ENCODE data around the gene EFCAB7. TPM values are rescaled to one million over a fixed set of nuclear protein-coding genes. Genes with fewer than 3 reads are reported as not detected.

EFCAB7 gene
- total RNA-seq: 12.2 TPM

GRCh38 chr1:63522891-63523728, at the start of gene EFCAB7, which contains the start of gene ITGB3BP:
TSS of gene EFCAB7 (plus strand) at chr1:63523525. CDS start at chr1:63525573, 2,048 bp downstream.
TSS of gene ITGB3BP (minus strand) at chr1:63523225. CDS start at chr1:63523133, 92 bp downstream.
- DNase-seq (ENCODE audit: low spot score): peak; percentile 90

- DNase-seq (ENCODE audit: low spot score): no peak
Measured at GRCh38 chr1:63475761-63476160, 47.6 kb upstream of the EFCAB7 start.

- no peak for DNase-seq (ENCODE audit: low spot score)
Measured at GRCh38 chr1:63480057-63480456, 43.3 kb upstream of the EFCAB7 start.

- no peak for DNase-seq (ENCODE audit: low spot score)
Measured at GRCh38 chr1:63486629-63487028, 36.7 kb upstream of the EFCAB7 start.

- DNase-seq (ENCODE audit: low spot score): no peak
Measured at GRCh38 chr1:63487336-63488065, 35.8 kb upstream of the EFCAB7 start.

GRCh38 chr1:63497577-63497976, 25.7 kb upstream of the EFCAB7 start:
- DNase-seq (ENCODE audit: low spot score): no peak

- no peak for DNase-seq (ENCODE audit: low spot score)
Measured at GRCh38 chr1:63498106-63498505, 25.2 kb upstream of the EFCAB7 start.

- no peak for DNase-seq (ENCODE audit: low spot score)
Measured at GRCh38 chr1:63501256-63501655, 22.1 kb upstream of the EFCAB7 start.

GRCh38 chr1:63506782-63507181, 16.5 kb upstream of the EFCAB7 start:
- no peak for DNase-seq (ENCODE audit: low spot score)

GRCh38 chr1:63509718-63510117, 13.6 kb upstream of the EFCAB7 start:
- no peak for DNase-seq (ENCODE audit: low spot score)

- DNase-seq (ENCODE audit: low spot score): no peak
Measured at GRCh38 chr1:63512584-63512983, 10.7 kb upstream of the EFCAB7 start.

GRCh38 chr1:63516629-63517028, 6.7 kb upstream of the EFCAB7 start:
- DNase-seq (ENCODE audit: low spot score): no peak

- no peak for DNase-seq (ENCODE audit: low spot score)
Measured at GRCh38 chr1:63523738-63524137, 413 bp downstream of the EFCAB7 start.

- no peak for DNase-seq (ENCODE audit: low spot score)
Measured at GRCh38 chr1:63524201-63524600, 876 bp downstream of the EFCAB7 start.

GRCh38 chr1:63532727-63533126, 9.4 kb downstream of the EFCAB7 start:
- no peak for DNase-seq (ENCODE audit: low spot score)

GRCh38 chr1:63533931-63534330, 10.6 kb downstream of the EFCAB7 start:
- DNase-seq (ENCODE audit: low spot score): no peak

GRCh38 chr1:63534406-63534805, 11.1 kb downstream of the EFCAB7 start:
- DNase-seq (ENCODE audit: low spot score): no peak

- no peak for DNase-seq (ENCODE audit: low spot score)
Measured at GRCh38 chr1:63537006-63537405, 13.7 kb downstream of the EFCAB7 start.

GRCh38 chr1:63537940-63538339, 14.6 kb downstream of the EFCAB7 start:
- no peak for DNase-seq (ENCODE audit: low spot score)

GRCh38 chr1:63545780-63546179, 22.5 kb downstream of the EFCAB7 start:
- DNase-seq (ENCODE audit: low spot score): no peak

- no peak for DNase-seq (ENCODE audit: low spot score)
Measured at GRCh38 chr1:63547621-63548294, 24.4 kb downstream of the EFCAB7 start.

- no peak for DNase-seq (ENCODE audit: low spot score)
Measured at GRCh38 chr1:63548303-63548702, 25.0 kb downstream of the EFCAB7 start.
